HG02763 (cell line): Measurements from ENCODE around the gene GATA1.
"Not testable (repeated sequence)": the region's sequence is repeated elsewhere in the genome, so short reads cannot be mapped to it uniquely, and the experiment has no call there.

ENCODE experiments used
- ATAC-seq: cut with Tn5 transposase; IDR thresholded peaks from one replicate; pipeline ENCODE4 v1.9.1; 2021; ENCODE audit warnings: mild to moderate bottlenecking, moderate library complexity; ENCODE audit not compliant: unreplicated experiment

Gene GATA1

GRCh38 chrX:48806081-48806480, 19.7 kb downstream of the GATA1 start:
- no peak for ATAC-seq

GRCh38 chrX:48813644-48814043, 27.3 kb downstream of the GATA1 start:
- ATAC-seq, result no peak

- no peak for ATAC-seq
These were observed 28.3 kb downstream of the GATA1 start for GRCh38 chrX:48814722-48815121.

- ATAC-seq, result no peak
These were observed 28.9 kb downstream of the GATA1 start for GRCh38 chrX:48815266-48815665.

- no peak for ATAC-seq
These were observed 29.8 kb downstream of the GATA1 start for GRCh38 chrX:48816014-48816810.

GRCh38 chrX:48818098-48818497, 31.7 kb downstream of the GATA1 start:
- ATAC-seq, result no peak

GRCh38 chrX:48818866-48819265, 32.5 kb downstream of the GATA1 start:
- no peak for ATAC-seq

GRCh38 chrX:48819394-48819793, 33.0 kb downstream of the GATA1 start:
- ATAC-seq, result not testable (repeated sequence)

- ATAC-seq, result no peak
These were observed 36.7 kb downstream of the GATA1 start for GRCh38 chrX:48823053-48823452.

- no peak for ATAC-seq
These were observed 37.7 kb downstream of the GATA1 start for GRCh38 chrX:48824066-48824465.

- no peak for ATAC-seq
These were observed 39.9 kb downstream of the GATA1 start, which contains the start of gene ERAS for GRCh38 chrX:48826135-48826875. Gene ERAS (plus strand): TSS chrX:48826513. CDS start chrX:48829124, 2,611 bp downstream.

- no peak for ATAC-seq
These were observed 40.7 kb downstream of the GATA1 start for GRCh38 chrX:48826876-48827653.

GRCh38 chrX:48827654-48827968, 41.2 kb downstream of the GATA1 start:
- ATAC-seq, result no peak

- ATAC-seq, result no peak
These were observed 42.8 kb downstream of the GATA1 start for GRCh38 chrX:48829016-48829735.

GRCh38 chrX:48831136-48831908, 44.9 kb downstream of the GATA1 start:
- ATAC-seq, result no peak

GRCh38 chrX:48831909-48832291, 45.5 kb downstream of the GATA1 start:
- no peak for ATAC-seq

- no peak for ATAC-seq
These were observed 47.2 kb downstream of the GATA1 start for GRCh38 chrX:48833542-48834138.

GRCh38 chrX:48834383-48834709, 48.0 kb downstream of the GATA1 start:
- no peak for ATAC-seq

- no peak for ATAC-seq
These were observed 49.3 kb downstream of the GATA1 start, which contains the start of gene PCSK1N for GRCh38 chrX:48835524-48836329. Gene PCSK1N (minus strand): TSS chrX:48835610. CDS start chrX:48835532, 78 bp downstream.
